HG03095 (cell line): ENCODE results near the gene GRAP.
A peak's percentile ranks its signal among the peaks of the same experiment; 100 is the strongest.
"Not testable (repeated sequence)": the region's sequence is repeated elsewhere in the genome, so short reads cannot be mapped to it uniquely, and the experiment has no call there.

Experiments used
- ATAC-seq: cut with Tn5 transposase; IDR thresholded peaks from one replicate; pipeline ENCODE4 v1.9.1; 2021; ENCODE audit warnings: moderate library complexity; ENCODE audit not compliant: unreplicated experiment

Gene GRAP

GRCh38 chr17:19043032-19043431 lies 3.7 kb downstream of the GRAP start:
- not testable (repeated sequence) for ATAC-seq

GRCh38 chr17:19042369-19042768 lies 4.4 kb downstream of the GRAP start:
- not testable (repeated sequence) for ATAC-seq

DNA sequence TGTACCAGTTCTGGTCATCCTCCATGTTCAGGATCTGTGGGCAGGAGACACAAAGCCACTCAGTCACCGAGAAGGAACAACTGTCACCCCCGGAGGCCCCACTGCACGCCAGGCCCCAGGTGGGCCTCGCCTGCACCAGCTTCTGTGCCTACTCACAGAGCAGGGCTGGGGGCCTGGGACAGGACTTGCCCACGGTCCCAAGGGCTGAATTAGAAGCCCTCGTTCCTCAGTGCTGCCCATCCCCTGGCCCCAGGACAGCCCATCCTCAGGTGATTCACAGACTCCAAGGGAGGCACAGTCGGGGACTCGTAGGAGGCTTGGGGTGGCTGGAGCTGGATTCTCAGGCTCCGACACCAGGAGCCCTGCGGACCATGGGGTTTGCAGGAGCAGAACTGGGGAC lies 4.9 kb downstream of the GRAP start:
- ATAC-seq = not testable (repeated sequence)

GRCh38 chr17:19040350-19040749 lies 6.4 kb downstream of the GRAP start:
- not testable (repeated sequence) for ATAC-seq

- not testable (repeated sequence) for ATAC-seq
Observed at GRCh38 chr17:19038730-19039129, 8.0 kb downstream of the GRAP start.

DNA sequence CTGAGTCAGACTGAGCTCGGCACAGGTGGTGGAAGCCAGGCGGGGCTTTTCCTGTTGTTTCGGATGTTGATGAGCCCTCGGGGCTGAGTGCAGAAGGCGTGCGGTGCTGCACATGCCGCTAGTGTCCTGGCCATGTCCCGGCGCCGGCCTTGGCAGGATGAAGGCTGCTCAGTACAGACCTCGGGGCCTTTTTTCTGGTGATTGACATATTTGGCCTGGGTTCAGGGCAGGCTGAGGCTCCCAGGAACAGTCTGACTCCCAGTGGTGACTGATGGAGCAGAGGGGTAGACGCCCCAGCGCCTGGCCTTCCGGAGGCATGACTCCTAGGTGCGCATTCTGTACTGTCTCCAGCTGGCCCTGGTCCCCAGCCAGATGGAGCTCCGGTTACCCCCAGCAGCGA lies 8.8 kb downstream of the GRAP start:
- ATAC-seq = not testable (repeated sequence)

DNA sequence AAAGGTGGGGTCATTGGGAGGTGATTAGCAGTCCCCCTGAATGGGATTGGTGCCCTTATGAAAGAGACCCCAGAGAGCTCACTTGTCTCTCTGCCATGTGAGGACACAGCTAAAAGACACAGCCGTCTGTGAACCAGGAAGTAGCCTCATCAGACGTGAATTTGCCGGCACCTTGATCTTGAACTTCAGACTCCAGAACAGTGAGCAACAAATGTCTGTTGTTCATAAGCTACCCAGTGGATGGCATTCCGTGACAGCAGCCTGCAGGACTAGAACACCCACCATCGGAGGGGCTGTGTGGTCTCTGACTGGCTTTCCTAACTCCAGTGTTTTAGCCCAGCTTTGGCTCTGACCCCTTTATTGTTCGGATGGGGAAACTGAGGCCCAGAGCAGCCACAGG lies 9.2 kb downstream of the GRAP start:
- not testable (repeated sequence) for ATAC-seq

- not testable (repeated sequence) for ATAC-seq
Observed at GRCh38 chr17:19036186-19036585, 10.6 kb downstream of the GRAP start.

GRCh38 chr17:19032377-19032988 lies 14.3 kb downstream of the GRAP start:
- peak; percentile 38 for ATAC-seq

GRCh38 chr17:19031729-19032128 lies 15.0 kb downstream of the GRAP start:
- not testable (repeated sequence) for ATAC-seq

- not testable (repeated sequence) for ATAC-seq
Observed at GRCh38 chr17:19030771-19031449, 15.8 kb downstream of the GRAP start.

DNA sequence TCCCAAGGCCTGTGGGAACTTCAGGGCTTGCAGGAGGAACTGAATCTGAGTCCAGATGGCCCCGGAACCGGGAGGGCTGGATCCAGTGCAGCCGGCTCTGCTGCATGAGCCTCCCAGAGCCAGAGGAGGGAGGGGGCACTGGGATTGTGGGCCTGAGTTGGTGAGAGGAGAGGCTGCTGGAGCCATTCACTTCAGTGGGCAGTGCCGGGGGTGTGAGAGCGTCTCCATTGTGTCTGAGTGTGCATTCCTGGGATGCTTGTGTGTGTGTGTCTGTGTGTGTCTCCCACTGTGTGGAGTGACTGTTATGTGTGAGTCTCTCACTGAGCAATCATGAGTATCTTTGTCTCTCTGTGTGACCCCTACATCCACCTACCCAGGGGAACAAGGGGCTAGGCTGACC lies 17.0 kb downstream of the GRAP start:
- not testable (repeated sequence) for ATAC-seq

GRCh38 chr17:19028671-19029070 lies 18.1 kb downstream of the GRAP start:
- ATAC-seq = not testable (repeated sequence)

DNA sequence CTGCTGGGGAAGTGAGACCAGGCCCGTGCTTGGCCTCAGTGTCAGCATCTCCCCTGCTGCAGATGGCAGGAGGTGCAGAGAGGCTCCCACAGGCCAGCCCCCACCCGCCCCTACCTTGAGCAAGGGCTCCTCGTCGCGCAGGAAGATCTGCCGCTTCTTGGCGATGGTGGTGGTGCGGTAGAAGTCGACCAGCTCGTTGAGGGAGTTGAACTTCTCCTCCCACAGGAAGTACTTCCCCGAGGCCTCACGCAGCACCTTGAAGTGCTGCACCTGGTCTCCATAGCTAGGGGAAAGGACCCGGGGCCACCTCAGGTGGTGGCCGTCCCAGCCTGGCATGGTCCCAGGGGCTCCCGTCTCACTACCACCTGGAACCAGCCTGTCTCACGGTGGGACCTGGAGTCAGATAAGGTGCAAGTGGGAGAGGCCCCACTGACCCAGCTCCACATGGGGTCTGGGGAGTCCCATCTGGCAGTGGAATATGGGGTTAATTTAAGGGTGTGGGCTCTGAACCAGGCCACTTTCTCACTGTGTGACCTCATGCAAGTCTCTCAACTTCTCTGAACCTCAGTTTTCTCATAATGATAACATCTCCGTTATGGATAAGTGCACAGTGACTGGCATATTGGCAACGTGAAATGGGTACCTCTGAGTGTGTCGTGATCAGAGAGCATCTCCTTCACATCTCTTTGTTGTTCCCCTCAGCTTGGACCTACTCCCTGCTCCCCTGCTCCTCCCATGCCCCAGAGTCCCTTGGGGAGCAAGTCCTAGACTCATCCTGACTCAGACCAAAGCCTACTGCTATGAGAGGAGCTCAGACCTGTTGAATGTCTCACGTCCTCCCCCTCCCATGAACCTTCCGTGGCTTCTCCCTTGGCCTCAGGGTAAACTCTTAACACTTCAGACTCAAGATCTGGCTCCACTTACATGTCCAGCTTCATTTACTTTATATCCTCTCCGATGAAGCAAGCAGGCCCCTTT lies 22.4 kb downstream of the GRAP start:
- ATAC-seq = no peak

DNA sequence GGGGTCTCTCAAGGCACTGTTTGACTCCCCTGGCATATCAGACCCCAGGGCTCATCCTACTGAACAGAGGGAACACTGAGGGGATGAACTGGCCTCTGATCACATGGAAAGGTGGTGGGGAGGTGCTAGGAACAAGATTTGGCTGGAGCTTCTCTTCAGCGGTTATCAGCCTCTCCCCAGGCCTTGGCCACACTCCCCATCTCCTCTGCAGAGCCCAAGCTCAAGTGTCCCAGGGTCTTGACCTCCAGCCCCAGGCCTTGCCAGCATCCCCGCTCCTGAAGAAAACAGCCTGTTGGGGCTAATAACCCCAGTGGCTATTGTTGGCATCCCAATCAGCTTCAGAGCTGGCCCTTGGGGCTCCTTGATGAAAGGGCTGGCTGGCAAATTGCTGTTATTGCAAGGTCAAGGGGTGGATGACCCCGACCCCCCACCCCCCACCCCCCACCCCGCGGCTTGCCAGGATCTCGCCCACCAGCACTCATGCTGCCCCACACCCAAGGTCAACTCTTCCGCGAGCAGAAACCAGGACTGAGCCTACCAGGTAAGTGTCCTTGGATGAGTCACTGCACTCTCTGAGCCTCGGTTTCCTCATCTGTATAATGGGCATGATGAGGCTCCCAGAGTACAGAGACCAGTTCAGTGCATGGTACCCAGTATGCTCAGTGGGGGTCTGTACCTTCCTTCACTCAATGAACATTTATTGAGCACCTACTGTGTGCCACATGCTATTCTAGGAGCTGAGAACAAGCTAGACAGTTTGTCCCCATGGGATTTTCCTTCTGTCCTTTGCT lies 23.4 kb downstream of the GRAP start:
- no peak for ATAC-seq

GRCh38 chr17:19022747-19023146 lies 24.0 kb downstream of the GRAP start:
- ATAC-seq = no peak

GRCh38 chr17:19022128-19022527 lies 24.6 kb downstream of the GRAP start:
- no peak for ATAC-seq

- ATAC-seq = no peak
Observed at GRCh38 chr17:19021622-19022083, 25.1 kb downstream of the GRAP start.

- ATAC-seq = not testable (repeated sequence)
Observed at GRCh38 chr17:19021011-19021621, 25.6 kb downstream of the GRAP start.

DNA sequence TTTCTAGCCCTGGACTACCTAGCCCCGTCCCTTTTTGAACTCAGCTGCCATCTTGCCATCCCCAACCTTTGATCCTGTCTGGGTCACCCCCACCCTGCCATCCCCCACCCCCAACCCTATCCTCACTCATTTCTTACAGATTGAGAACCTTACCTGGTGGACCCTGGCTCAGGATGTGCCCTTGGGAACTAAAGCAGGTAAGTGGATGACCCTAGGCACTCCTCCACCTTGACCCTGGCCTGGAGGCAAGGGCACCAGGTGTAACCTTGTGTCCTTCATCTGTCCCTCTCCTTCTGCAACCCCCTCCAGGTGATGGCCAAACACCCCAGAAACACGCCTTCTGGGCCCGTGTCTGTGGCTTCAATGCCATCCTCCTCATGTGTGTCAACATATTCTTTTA lies 26.7 kb downstream of the GRAP start:
- ATAC-seq = no peak
